HEK293 (cell line): ENCODE data around the gene ATP2B3.

Source experiments
- CTCF ChIP-seq: fragments of 450-650 bp; formaldehyde crosslinking; IDR thresholded peaks from 2 replicates; pipeline ENCODE4 v1.5.1; 2016; ENCODE audit warnings: missing biosample characterization, missing genetic modification characterization
- GLI2 ChIP-seq: fragments of 450-650 bp; formaldehyde crosslinking; IDR thresholded peaks from 2 replicates; pipeline ENCODE4; 2017; ENCODE audit warnings: missing biosample characterization, missing genetic modification characterization, low read depth, borderline replicate concordance
- MEIS1 ChIP-seq: sonication (generic); formaldehyde crosslinking; IDR thresholded peaks from 2 replicates; pipeline ENCODE4 v1.8.1; 2022; ENCODE audit warnings: missing genetic modification reagents, mild to moderate bottlenecking, borderline replicate concordance
- ZBTB11 ChIP-seq: fragments of 450-650 bp; formaldehyde crosslinking; conservative IDR thresholded peaks from 2 replicates; pipeline ENCODE4 v1.5.1; 2016; ENCODE audit warnings: low read depth, missing biosample characterization, missing genetic modification characterization
- ZBTB7A ChIP-seq: fragments of 450-650 bp; formaldehyde crosslinking; IDR thresholded peaks from 2 replicates; pipeline ENCODE4 v1.5.1; 2016; ENCODE audit warnings: low read depth, missing biosample characterization, missing genetic modification characterization
- ZIC2 ChIP-seq: fragments of 450-650 bp; formaldehyde crosslinking; IDR thresholded peaks from 2 replicates; pipeline ENCODE4 v1.5.1; 2016; ENCODE audit warnings: missing biosample characterization, missing genetic modification characterization
- ZNF114 ChIP-seq: fragments of 450-650 bp; formaldehyde crosslinking; IDR thresholded peaks from 2 replicates; pipeline ENCODE4 v1.5.0; 2017; ENCODE audit warnings: missing biosample characterization, missing genetic modification characterization
- ZNF146 ChIP-seq: fragments of 450-650 bp; formaldehyde crosslinking; IDR thresholded peaks from 2 replicates; pipeline ENCODE4 v1.5.1; 2016; ENCODE audit warnings: missing biosample characterization, missing genetic modification characterization
- ZNF248 ChIP-seq: fragments of 450-650 bp; formaldehyde crosslinking; IDR thresholded peaks from 2 replicates; pipeline ENCODE4 v1.5.1; 2017; ENCODE audit warnings: missing biosample characterization, missing genetic modification characterization
- ZNF280D ChIP-seq: fragments of 450-650 bp; formaldehyde crosslinking; IDR thresholded peaks from 2 replicates; pipeline ENCODE4 v1.5.1; 2016; ENCODE audit warnings: missing biosample characterization, missing genetic modification characterization
- ZNF792 ChIP-seq: fragments of 450-650 bp; formaldehyde crosslinking; IDR thresholded peaks from 2 replicates; pipeline ENCODE4 v1.5.1; 2016; ENCODE audit warnings: missing biosample characterization, missing genetic modification characterization
- TF ChIP-seq, protein P1 (sequence below): fragments of 450-650 bp; formaldehyde crosslinking; IDR thresholded peaks from 2 replicates; pipeline ENCODE4 v1.5.1; 2016; ENCODE audit warnings: missing biosample characterization, missing genetic modification characterization
- TF ChIP-seq, protein P2 (sequence below): fragments of 450-650 bp; formaldehyde crosslinking; IDR thresholded peaks from 2 replicates; pipeline ENCODE4 v1.5.1; 2016; ENCODE audit warnings: missing biosample characterization, missing genetic modification characterization

- TF ChIP-seq MEIS1 (CRISPR knock-in tag) (no peak), CTCF (tag by site-specific recombination) (no peak), ZNF114 (tag by site-specific recombination) (no peak), GLI2 (tag by site-specific recombination) (no peak), ZNF280D (no peak), ZNF146 (tag by site-specific recombination) (no peak), ZNF248 (tag by site-specific recombination) (no peak), ZBTB7A (tag by site-specific recombination) (no peak), ZNF792 (tag by site-specific recombination) (no peak), ZBTB11 (no peak), ZIC2 (tag by site-specific recombination) (no peak)
- TF ChIP-seq, protein P1, sequence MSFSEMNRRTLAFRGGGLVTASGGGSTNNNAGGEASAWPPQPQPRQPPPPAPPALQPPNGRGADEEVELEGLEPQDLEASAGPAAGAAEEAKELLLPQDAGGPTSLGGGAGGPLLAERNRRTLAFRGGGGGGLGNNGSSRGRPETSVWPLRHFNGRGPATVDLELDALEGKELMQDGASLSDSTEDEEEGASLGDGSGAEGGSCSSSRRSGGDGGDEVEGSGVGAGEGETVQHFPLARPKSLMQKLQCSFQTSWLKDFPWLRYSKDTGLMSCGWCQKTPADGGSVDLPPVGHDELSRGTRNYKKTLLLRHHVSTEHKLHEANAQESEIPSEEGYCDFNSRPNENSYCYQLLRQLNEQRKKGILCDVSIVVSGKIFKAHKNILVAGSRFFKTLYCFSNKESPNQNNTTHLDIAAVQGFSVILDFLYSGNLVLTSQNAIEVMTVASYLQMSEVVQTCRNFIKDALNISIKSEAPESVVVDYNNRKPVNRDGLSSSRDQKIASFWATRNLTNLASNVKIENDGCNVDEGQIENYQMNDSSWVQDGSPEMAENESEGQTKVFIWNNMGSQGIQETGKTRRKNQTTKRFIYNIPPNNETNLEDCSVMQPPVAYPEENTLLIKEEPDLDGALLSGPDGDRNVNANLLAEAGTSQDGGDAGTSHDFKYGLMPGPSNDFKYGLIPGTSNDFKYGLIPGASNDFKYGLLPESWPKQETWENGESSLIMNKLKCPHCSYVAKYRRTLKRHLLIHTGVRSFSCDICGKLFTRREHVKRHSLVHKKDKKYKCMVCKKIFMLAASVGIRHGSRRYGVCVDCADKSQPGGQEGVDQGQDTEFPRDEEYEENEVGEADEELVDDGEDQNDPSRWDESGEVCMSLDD (tag by site-specific recombination): no peak
- TF ChIP-seq, protein P2, sequence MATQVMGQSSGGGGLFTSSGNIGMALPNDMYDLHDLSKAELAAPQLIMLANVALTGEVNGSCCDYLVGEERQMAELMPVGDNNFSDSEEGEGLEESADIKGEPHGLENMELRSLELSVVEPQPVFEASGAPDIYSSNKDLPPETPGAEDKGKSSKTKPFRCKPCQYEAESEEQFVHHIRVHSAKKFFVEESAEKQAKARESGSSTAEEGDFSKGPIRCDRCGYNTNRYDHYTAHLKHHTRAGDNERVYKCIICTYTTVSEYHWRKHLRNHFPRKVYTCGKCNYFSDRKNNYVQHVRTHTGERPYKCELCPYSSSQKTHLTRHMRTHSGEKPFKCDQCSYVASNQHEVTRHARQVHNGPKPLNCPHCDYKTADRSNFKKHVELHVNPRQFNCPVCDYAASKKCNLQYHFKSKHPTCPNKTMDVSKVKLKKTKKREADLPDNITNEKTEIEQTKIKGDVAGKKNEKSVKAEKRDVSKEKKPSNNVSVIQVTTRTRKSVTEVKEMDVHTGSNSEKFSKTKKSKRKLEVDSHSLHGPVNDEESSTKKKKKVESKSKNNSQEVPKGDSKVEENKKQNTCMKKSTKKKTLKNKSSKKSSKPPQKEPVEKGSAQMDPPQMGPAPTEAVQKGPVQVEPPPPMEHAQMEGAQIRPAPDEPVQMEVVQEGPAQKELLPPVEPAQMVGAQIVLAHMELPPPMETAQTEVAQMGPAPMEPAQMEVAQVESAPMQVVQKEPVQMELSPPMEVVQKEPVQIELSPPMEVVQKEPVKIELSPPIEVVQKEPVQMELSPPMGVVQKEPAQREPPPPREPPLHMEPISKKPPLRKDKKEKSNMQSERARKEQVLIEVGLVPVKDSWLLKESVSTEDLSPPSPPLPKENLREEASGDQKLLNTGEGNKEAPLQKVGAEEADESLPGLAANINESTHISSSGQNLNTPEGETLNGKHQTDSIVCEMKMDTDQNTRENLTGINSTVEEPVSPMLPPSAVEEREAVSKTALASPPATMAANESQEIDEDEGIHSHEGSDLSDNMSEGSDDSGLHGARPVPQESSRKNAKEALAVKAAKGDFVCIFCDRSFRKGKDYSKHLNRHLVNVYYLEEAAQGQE (tag by site-specific recombination): no peak
Observed at GRCh38 chrX:153526801-153527200, 9.4 kb downstream of the ATP2B3 start.
